K562 (cell line): ENCODE results near the gene KCNJ10. TPM values are rescaled to one million over a fixed set of nuclear protein-coding genes. Genes with fewer than 3 reads are reported as not detected.

Experiments
- ATF4 ChIP-seq: fragments of 450-650 bp; formaldehyde crosslinking; IDR thresholded peaks from 2 replicates; pipeline ENCODE4 v1.4.0; 2022; ENCODE audit warnings: mild to moderate bottlenecking, moderate library complexity
- GTF2A2 ChIP-seq: IDR thresholded peaks from 2 replicates; pipeline ENCODE4 v1.6.1; 2016; ENCODE audit warnings: mild to moderate bottlenecking, missing genetic modification characterization, missing compliant biosample characterization
- GTF2E2 ChIP-seq: fragments of 200-800 bp; sonication (Bioruptor generic); IDR thresholded peaks from 2 replicates; pipeline ENCODE4 v1.6.1; 2016; ENCODE audit warnings: missing genetic modification characterization, missing compliant biosample characterization
- NELFE ChIP-seq: IDR thresholded peaks from 2 replicates; pipeline ENCODE4 v1.6.1; 2011; ENCODE audit warnings: mild to moderate bottlenecking; ENCODE audit not compliant: insufficient read depth, insufficient read length
- PRPF4 ChIP-seq: fragments of 200-400 bp; formaldehyde crosslinking; IDR thresholded peaks from one replicate; pipeline ENCODE4 v1.6.1; 2017; ENCODE audit warnings: low read length, low read depth, mild to moderate bottlenecking; ENCODE audit not compliant: insufficient read depth, poor library complexity, severe bottlenecking
- SNRNP70 ChIP-seq: fragments of 200-400 bp; formaldehyde crosslinking; optimal IDR thresholded peaks from 2 replicates; pipeline ENCODE3; 2017; ENCODE audit warnings: low read depth, low read length
- ZNF778 ChIP-seq: fragments of 450-650 bp; formaldehyde crosslinking; IDR thresholded peaks from 2 replicates; pipeline ENCODE4 v1.4.0; 2020; ENCODE audit warnings: mild to moderate bottlenecking, moderate library complexity
- polyA plus RNA-seq, 8 experiments: library from polyadenylated mRNA; depleted of rRNA in 4 of 8; stranded (reverse) in 5 of 8; unstranded in 3 of 8; fragments of >200 nt; fragmentation: Nextera tagmentation in 2 of 8; fragmentation: Illumina TruSeq in 1 of 8; extraction: Ambion mirVana in 2 of 8; extraction: Trizol in 1 of 8; gene quantifications; 2 replicates each; pipeline versions ENCODE4 v1.2.1 to v1.2.3, GENCODE V29; 2011 to 2014; ENCODE audit warnings: inconsistent platforms in 1 of 8, missing spikeins in 1 of 8
- total RNA-seq, 7 experiments: library from RNA; depleted of rRNA in 6 of 7; stranded (reverse); fragments of >200 nt in 6 of 7; fragmentation: Illumina TruSeq in 2 of 7; extraction: Trizol in 2 of 7; gene quantifications; 2 replicates each; pipeline versions ENCODE4 v1.2.1 to v1.2.3, GENCODE V29; 2011 to 2021; ENCODE audit warnings: low replicate concordance in 1 of 7
- TF ChIP-seq, protein P1 (sequence below): fragments of 200-600 bp; sonication (generic); IDR thresholded peaks from one replicate; pipeline ENCODE4 v1.6.1; 2012; ENCODE audit warnings: mild to moderate bottlenecking, low read depth, low read length, inconsistent platforms

KCNJ10 gene
- total and polyA plus RNA-seq, 9 of the 15 experiments (the other 6 are each of a cell fraction or from before 2014, with no cell fraction given), result 0.06 to 0.11 TPM; not detected in 7

- TF ChIP-seq, protein P1, sequence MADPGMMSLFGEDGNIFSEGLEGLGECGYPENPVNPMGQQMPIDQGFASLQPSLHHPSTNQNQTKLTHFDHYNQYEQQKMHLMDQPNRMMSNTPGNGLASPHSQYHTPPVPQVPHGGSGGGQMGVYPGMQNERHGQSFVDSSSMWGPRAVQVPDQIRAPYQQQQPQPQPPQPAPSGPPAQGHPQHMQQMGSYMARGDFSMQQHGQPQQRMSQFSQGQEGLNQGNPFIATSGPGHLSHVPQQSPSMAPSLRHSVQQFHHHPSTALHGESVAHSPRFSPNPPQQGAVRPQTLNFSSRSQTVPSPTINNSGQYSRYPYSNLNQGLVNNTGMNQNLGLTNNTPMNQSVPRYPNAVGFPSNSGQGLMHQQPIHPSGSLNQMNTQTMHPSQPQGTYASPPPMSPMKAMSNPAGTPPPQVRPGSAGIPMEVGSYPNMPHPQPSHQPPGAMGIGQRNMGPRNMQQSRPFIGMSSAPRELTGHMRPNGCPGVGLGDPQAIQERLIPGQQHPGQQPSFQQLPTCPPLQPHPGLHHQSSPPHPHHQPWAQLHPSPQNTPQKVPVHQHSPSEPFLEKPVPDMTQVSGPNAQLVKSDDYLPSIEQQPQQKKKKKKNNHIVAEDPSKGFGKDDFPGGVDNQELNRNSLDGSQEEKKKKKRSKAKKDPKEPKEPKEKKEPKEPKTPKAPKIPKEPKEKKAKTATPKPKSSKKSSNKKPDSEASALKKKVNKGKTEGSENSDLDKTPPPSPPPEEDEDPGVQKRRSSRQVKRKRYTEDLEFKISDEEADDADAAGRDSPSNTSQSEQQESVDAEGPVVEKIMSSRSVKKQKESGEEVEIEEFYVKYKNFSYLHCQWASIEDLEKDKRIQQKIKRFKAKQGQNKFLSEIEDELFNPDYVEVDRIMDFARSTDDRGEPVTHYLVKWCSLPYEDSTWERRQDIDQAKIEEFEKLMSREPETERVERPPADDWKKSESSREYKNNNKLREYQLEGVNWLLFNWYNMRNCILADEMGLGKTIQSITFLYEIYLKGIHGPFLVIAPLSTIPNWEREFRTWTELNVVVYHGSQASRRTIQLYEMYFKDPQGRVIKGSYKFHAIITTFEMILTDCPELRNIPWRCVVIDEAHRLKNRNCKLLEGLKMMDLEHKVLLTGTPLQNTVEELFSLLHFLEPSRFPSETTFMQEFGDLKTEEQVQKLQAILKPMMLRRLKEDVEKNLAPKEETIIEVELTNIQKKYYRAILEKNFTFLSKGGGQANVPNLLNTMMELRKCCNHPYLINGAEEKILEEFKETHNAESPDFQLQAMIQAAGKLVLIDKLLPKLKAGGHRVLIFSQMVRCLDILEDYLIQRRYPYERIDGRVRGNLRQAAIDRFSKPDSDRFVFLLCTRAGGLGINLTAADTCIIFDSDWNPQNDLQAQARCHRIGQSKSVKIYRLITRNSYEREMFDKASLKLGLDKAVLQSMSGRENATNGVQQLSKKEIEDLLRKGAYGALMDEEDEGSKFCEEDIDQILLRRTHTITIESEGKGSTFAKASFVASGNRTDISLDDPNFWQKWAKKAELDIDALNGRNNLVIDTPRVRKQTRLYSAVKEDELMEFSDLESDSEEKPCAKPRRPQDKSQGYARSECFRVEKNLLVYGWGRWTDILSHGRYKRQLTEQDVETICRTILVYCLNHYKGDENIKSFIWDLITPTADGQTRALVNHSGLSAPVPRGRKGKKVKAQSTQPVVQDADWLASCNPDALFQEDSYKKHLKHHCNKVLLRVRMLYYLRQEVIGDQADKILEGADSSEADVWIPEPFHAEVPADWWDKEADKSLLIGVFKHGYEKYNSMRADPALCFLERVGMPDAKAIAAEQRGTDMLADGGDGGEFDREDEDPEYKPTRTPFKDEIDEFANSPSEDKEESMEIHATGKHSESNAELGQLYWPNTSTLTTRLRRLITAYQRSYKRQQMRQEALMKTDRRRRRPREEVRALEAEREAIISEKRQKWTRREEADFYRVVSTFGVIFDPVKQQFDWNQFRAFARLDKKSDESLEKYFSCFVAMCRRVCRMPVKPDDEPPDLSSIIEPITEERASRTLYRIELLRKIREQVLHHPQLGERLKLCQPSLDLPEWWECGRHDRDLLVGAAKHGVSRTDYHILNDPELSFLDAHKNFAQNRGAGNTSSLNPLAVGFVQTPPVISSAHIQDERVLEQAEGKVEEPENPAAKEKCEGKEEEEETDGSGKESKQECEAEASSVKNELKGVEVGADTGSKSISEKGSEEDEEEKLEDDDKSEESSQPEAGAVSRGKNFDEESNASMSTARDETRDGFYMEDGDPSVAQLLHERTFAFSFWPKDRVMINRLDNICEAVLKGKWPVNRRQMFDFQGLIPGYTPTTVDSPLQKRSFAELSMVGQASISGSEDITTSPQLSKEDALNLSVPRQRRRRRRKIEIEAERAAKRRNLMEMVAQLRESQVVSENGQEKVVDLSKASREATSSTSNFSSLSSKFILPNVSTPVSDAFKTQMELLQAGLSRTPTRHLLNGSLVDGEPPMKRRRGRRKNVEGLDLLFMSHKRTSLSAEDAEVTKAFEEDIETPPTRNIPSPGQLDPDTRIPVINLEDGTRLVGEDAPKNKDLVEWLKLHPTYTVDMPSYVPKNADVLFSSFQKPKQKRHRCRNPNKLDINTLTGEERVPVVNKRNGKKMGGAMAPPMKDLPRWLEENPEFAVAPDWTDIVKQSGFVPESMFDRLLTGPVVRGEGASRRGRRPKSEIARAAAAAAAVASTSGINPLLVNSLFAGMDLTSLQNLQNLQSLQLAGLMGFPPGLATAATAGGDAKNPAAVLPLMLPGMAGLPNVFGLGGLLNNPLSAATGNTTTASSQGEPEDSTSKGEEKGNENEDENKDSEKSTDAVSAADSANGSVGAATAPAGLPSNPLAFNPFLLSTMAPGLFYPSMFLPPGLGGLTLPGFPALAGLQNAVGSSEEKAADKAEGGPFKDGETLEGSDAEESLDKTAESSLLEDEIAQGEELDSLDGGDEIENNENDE, result no peak
- TF ChIP-seq GTF2A2 (no peak), ATF4 (CRISPR knock-in tag) (no peak), SNRNP70 (no peak), NELFE (no peak), PRPF4 (no peak), GTF2E2 (no peak), ZNF778 (CRISPR knock-in tag) (no peak)
- TF ChIP-seq, all 486 proteins: peak for 0
These were observed 118.4 kb downstream of the KCNJ10 start (continued) for GRCh38 chr1:159951551-159951950.
